NCI-H1694 (cell line): ENCODE results near the gene FBXL14.
A peak's percentile ranks its signal among the peaks of the same experiment; 100 is the strongest.

Experiments
- DNase-seq: peaks from one replicate; lab custom pipeline; 2025; lab: John Stamatoyannopoulos, UW

The FBXL14 gene

GRCh38 chr12:1594261-1595025 is at the start of gene FBXL14:
TSS of gene FBXL14 (minus strand) at chr12:1594581. CDS start at chr12:1594066, 515 bp downstream.
- peak; percentile 85 for DNase-seq

DNA sequence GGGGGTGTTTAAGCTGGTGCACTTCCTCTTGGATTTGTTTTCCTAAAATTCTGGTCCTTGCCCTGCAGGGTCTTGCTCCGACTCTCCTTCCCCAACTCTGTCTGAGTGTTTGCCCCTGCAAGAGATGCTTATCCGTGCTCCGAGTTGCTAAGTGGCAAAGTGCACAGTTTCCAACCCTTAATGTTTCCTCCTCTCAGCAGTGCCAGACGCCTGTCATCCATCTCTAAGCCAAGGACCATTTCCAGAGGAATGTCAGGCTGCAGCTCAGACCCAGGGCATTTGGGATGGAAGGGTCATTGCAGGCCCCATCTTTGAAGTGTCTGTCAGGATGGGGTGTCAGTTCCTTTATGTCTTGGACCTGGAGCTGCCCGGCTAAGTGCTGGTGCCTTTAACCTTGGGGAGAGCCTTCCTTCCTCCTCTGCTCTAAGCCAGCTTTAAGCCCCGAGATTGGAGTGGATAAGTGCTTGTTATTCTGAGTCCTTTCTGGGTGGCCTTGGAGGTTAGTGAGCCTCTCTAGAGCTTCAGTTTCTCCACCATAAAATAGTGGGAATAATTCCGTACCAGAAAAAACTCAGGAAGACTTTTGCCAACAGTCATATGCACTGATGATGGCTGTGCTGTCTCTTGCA is 49.6 kb upstream of the FBXL14 start:
- no peak for DNase-seq

- DNase-seq: no peak
Measured at GRCh38 chr12:1643043-1643442, 48.7 kb upstream of the FBXL14 start.

DNA sequence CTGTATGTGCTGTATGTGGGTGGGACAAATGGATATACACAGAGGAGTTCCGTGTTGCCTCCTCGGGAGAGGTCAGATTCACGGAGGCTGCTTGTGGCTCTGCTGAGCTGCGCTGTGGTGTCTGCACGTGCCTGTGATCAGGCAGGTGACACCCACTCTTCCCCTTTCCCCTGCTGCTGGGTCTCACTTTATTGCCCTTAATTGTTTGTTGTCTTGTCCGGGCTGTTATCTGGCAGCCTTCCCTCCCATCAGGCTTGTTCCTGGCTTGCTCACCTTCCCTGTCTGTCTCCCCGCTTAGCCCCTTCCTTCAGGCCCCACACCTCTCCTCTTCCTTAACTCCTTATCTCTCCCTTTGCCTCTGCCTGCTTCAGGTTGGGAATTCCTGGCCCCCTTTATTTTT is 48.1 kb upstream of the FBXL14 start:
- no peak for DNase-seq

DNA sequence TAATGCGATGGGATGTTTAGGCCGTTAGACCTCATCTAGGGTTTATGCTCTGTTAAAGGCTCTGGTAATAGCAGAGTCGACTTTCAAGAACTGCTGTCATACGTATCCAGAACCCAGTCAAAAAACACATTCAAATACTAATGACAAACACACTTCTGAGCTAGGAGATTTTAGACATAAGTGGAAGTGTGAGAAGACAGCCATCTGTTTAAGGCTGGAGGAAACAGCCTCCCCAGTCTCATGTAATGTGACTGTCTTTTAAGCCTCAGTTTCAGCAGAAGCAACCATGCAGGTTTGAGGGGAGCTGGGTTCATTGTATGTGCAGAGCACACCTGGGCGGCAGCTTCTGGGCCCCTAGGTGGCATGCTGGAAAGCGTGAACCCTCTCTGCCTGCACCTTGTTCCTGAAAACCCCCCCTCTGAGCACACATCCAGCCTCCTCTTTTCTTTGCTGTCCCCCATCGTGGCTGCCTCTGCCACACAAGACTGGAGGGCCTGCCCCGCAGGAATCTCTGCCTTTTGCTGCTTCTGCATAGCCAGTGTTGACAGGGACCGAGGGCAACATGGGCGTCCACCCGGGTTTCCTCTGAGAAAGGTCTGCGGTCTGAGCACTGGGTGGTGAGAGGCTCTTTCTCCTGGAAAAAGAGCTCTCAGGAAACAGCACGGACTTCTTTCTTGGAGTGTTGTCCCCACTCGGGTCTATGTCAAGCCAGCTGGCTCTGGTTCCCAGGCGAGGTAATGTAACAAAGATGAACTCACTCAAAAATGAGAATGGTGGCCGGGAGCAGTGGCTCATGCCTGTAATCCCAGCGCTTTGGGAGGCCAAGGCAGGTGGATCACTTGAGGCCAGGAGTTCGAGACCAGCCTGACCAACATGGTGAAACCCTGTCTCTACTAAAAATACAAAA is 46.2 kb upstream of the FBXL14 start:
- DNase-seq: no peak

GRCh38 chr12:1639538-1639937 is 45.2 kb upstream of the FBXL14 start:
- no peak for DNase-seq

DNA sequence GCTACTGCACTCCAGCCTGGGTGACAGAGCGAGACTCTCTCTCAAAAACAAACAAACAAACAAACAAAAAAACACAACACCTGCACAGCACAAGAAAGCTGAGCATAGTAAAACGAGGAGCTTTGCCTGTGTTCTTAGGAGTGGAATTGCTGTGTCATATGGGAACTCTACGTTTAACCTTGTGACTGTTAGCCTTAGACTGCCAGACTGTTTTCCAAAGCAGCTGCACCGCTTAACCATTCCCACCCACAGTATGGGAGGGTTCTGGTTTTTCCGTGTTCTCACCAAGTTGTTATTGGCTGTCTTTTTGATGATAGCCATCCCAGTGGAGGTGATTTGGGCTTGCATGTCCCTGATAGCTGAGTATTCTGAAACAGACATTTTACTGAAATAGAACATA is 43.8 kb upstream of the FBXL14 start:
- peak; percentile 79 for DNase-seq

GRCh38 chr12:1635301-1636095 is 41.1 kb upstream of the FBXL14 start:
- no peak for DNase-seq

- peak; percentile 73 for DNase-seq
Measured at GRCh38 chr12:1634590-1635191, 40.3 kb upstream of the FBXL14 start.

GRCh38 chr12:1634149-1634548 is 39.8 kb upstream of the FBXL14 start:
- no peak for DNase-seq

DNA sequence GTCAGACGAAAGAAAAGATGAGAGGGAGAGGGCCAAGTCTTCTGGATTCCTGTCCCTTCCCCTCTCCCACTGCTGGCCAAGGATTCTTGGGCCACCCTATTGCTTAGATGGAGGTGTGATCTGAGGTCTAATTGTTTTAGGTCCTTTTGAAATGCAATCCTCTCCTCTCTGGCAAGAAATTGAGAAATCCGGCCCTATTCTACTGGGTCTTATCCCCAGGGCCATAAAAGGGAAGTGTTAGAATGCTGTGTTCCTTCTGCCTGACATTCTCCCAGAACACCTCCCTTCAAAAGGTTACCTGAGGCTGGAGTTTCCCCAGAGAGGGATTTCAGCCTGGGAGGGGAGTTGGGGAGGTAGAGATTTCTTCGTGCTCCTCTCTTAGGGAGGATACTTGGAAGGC is 39.1 kb upstream of the FBXL14 start:
- no peak for DNase-seq

DNA sequence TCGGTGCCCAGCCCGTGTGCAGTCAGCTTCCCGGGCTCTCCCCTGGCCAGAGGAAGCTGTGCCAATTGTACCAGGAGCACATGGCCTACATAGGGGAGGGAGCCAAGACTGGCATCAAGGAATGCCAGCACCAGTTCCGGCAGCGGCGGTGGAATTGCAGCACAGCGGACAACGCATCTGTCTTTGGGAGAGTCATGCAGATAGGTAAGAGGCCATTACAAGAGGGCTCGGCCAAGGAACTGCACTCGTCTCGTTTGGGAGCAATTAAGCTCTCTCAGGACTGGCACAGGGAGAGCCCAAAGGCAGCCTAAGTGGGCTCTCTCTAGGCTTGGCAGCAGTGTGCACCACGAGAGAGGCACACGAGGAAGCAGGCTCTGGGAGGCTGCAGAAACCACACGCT is 38.3 kb upstream of the FBXL14 start:
- no peak for DNase-seq

GRCh38 chr12:1630827-1631591 is 36.6 kb upstream of the FBXL14 start:
- DNase-seq: no peak

DNA sequence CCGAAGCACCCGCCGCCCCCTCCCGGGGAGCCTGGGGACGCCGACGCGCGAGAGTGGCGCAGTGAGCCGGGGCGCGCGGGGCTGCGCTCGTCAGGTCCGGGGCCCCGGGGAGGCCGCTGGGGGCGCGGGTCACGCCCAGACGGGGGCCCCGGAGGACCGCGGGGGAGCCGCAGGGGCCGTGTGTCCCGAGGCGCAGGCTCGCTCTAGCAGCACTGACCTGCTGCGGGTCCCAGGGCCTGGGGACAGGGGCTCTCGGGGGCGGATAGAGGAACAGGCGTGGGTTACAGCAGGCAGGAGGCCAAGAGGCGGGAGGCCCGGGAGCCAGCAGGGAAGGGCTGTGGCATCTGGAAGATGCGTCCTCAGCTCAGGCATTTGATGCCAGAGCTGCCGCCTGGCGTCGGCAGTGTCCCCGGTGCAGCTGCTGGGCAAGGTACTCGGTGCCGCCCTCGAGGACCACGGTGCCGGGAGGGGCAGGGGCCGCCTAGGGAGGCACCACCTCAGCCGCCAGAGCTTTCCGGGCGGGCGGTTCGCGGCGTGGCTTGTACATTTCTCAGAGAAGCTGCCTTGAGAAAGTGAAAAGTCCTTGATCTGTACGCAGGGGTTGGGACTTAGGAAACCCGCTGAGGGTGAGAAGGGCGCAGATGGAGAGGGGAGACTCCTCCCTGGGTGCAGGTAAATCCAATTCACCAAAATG is 35.9 kb upstream of the FBXL14 start:
- peak; percentile 67 for DNase-seq

DNA sequence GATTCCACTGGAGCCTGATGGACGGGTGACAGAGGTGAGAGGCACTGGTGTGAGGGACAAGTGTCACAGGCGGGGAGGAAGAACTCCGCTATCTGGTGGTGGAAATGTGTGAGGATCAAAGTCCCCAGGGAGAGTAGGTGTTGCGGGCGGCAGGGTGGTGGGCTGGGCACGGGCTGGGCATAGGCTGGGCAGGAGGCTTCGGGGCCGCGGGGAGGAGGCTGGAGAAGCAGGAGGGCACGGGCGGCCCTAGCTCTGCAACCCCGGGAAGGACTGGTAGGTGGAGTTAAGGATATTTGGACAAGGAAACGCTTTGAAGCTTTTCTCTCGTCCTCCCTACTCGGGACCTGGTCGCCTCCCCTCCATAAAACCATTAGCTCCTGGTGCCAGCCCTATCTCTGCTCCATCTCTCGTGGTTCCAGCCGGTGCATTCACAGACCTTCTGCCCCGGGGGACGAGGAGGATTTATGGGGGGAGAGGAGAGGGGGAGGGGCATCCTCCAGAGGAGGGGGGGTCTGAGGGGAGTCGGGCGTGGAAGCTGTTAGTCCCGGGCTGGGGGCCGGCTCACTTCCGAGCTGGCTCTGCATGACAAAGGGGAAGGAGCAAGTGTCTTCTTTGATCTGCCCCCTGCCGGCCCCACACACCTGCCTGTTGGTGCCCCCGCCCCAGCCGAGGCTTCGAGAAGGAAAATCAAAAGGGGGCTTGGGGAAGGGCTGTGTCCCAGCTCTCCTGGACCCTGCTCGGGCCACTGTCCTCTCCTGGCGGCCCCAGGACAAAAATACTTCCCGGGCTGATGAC is 35.2 kb upstream of the FBXL14 start:
- DNase-seq: no peak

DNA sequence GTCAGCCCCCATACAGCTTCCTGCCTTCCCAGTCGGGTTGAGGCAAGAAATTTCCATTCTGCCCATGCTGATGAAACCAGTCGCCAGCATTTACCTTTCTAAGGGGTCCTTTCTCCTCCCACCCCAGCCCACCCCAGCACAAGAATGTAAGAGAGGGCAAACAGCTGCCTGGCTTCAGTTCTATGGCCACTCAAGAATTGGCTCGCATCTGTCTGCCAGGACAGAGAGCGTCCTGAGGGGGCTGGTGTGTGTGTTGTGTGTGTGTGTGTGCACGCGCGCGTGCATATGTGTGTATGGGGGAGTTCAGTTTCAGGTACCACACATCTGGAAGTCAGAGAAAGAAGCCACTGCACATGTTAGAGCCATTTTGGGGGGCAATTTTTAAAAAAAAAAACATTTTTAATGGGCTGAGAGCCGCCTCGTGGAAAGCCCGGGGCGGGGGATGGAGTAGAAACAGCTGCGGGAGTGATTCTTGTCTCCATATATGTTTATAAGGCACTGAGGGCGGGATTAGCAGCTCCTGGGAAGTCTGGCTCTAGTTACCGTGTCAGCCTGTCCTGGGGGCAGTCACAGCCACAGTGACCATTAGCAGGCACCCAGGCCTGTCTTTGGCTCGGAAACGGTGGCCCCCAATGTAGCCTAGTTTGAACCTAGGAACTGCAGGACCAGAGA is 34.4 kb upstream of the FBXL14 start, which contains the start of gene WNT5B:
TSS of gene WNT5B (plus strand) at position 566 of the 672 bp plus-strand sequence. CDS start 2,124 bp downstream, outside the sequence.
- no peak for DNase-seq

DNA sequence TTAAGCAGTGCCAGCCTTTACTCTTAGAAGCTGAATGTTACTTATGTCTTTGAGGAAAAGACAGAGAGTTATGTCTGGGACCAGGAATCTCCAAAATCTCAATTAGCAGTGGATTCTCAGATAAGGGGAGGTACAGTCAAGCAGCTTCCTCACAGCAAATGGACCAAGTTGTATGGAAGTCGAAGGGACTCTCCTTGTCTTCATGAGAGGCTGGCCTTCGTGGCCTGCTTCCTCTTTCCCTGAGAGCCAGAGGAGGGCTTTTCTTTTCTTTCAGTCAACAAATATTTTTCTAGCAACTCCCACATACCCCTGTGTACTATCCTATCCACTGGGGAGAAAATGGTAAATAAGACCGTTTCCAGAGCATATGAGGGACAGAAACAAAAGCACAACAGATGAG is 28.0 kb upstream of the FBXL14 start:
- no peak for DNase-seq

GRCh38 chr12:1620092-1620491 is 25.7 kb upstream of the FBXL14 start:
- DNase-seq: no peak
